Right lobe of liver (tissue), 6 donors: ENCODE measurements around the gene ISLR2. TPM values are rescaled to one million over a fixed set of nuclear protein-coding genes. Genes with fewer than 3 reads are reported as not detected.
"Not testable (repeated sequence)": the region's sequence is repeated elsewhere in the genome, so short reads cannot be mapped to it uniquely, and the experiment has no call there.

Experiments
- ATAC-seq, 4 donors: fragments of 200-7000 bp; cut with Tn5 transposase; one replicate each; pipeline ENCODE4 v1.9.1; 2020; ENCODE audit warnings: mild to moderate bottlenecking in 4 of 4, moderate library complexity in 4 of 4
- DNase-seq, 3 donors: peaks; one replicate each; pipeline ENCODE4 v3.0.0-alpha.2; 2020
- H3K27ac ChIP-seq, 3 donors: fragments of 200-600 bp; one replicate each; pipeline ENCODE4 v1.8.0; 2022
- H3K27me3 ChIP-seq, 2 donors: fragments of 200-600 bp; one replicate each; pipeline ENCODE4 v1.8.0; 2022
- H3K36me3 ChIP-seq, 4 donors: fragments of 200-600 bp; sonication (generic) in 1 of 4; one replicate each; pipeline versions ENCODE4 v1.5.1 to v1.8.0; 2017 to 2022; ENCODE audit warnings: control low read depth in 1 of 4
- H3K4me1 ChIP-seq, 4 donors: fragments of 200-600 bp; sonication (generic) in 1 of 4; one replicate each; pipeline versions ENCODE4 v1.5.1 to v1.8.0; 2017 to 2022; ENCODE audit warnings: control low read depth in 1 of 4
- H3K4me3 ChIP-seq, 3 donors: fragments of 200-600 bp; one replicate each; pipeline ENCODE4 v1.8.0; 2022
- H3K9me3 ChIP-seq, 4 donors: fragments of 200-600 bp; sonication (generic) in 1 of 4; one replicate each; pipeline versions ENCODE4 v1.5.1 to v1.8.0; 2017 to 2022; ENCODE audit warnings: control low read depth in 1 of 4
- POLR2A ChIP-seq: fragments of 450-650 bp; IDR thresholded peaks from one replicate; pipeline ENCODE4 v1.6.1; 2017; ENCODE audit warnings: antibody characterized with exemption, mild to moderate bottlenecking
- WGBS: methylation state at CpG from one replicate; pipeline ENCODE4 v1.1.6; 2018; ENCODE audit warnings: low coverage, low lambda C conversion rate; ENCODE audit not compliant: insufficient coverage; ENCODE audit errors: missing lambda C conversion rate; 5-methylcytosine and 5-hydroxymethylcytosine counted together
- intact Hi-C, 2 donors: fragments of 100-400 bp; cut with DNase I; formaldehyde crosslinking; loops; one replicate each; pipeline versions ENCODE4 v1.11.2 to v1.14.1; 2022
- long read RNA-seq: library from polyadenylated mRNA; unstranded; transcript quantifications from one replicate; pipeline ENCODE4 v2.0.0, GENCODE V29; 2019
- total RNA-seq, 6 experiments: library from RNA; depleted of rRNA in 2 of 6; stranded (reverse); fragments of >200 nt in 2 of 6; fragmentation: NEBNext Ultra II Directional in 3 of 6; extraction: Animal tissue kit (Norgen Biotek cat#: 25700) in 3 of 6; gene quantifications; one replicate each; pipeline versions ENCODE4 v1.1.0 to v1.2.4, GENCODE V29; 2016 to 2023
- TF ChIP-seq, protein P1 (sequence below), 4 donors: fragments of 200-600 bp in 3 of 4; fragments of 450-650 bp in 1 of 4; IDR thresholded peaks; one replicate each; pipeline versions ENCODE4 v1.5.1 to v1.8.0; 2016 to 2022; ENCODE audit warnings: antibody characterized with exemption in 4 of 4, mild to moderate bottlenecking in 2 of 4
- donor health status: DM: no; HTN: yes; CAD: no.
- donor health status: DM: no; HTN: no; CAD: no.
- donor health status: DM: no; HTN: no; CAD: no.
- donor health status: DM: no; HTN: yes; CAD: no.
- donor health status: DM: no; HTN: yes; CAD: no.

ISLR2 gene, protein sequence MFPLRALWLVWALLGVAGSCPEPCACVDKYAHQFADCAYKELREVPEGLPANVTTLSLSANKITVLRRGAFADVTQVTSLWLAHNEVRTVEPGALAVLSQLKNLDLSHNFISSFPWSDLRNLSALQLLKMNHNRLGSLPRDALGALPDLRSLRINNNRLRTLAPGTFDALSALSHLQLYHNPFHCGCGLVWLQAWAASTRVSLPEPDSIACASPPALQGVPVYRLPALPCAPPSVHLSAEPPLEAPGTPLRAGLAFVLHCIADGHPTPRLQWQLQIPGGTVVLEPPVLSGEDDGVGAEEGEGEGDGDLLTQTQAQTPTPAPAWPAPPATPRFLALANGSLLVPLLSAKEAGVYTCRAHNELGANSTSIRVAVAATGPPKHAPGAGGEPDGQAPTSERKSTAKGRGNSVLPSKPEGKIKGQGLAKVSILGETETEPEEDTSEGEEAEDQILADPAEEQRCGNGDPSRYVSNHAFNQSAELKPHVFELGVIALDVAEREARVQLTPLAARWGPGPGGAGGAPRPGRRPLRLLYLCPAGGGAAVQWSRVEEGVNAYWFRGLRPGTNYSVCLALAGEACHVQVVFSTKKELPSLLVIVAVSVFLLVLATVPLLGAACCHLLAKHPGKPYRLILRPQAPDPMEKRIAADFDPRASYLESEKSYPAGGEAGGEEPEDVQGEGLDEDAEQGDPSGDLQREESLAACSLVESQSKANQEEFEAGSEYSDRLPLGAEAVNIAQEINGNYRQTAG
- under 1 TPM in 1 of 6 experiments, not detected in 5; 0.04 TPM for total RNA-seq
- long read RNA-seq: 0 reads

DNA sequence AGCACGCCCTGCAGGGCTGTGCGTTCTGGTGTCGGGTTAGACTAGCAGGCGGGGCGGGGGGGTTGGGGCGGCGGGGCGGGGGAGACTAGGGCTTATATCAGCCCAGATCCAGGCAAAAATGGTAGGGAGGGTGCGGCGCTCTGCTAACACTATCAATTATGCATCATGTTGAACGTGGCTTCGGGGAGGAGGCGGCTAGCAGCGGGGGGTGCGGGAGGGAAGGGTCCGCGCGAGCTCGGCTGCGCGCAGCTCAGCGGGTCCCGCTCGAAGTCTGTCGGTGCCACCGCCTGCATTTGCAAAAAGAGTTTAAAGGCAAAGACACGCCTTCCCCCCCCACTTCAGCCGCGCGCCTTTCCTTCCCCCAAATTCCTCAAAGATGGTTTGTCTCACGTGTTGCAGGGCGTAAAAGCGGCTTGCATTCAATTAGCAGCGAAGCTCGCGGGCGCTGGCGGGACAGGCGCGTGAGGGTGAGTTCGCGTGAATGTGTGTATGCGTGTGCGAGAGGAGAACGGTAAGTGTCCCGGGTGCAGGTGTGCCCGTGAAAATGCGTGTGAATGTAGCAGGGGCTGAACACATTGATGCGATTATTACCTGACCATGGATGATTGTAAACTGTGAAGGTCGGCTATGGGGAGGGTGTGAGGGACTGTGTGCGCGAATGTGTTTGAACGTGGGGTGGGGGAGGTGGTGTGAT lies at the start of gene ISLR2:
ISLR2 (plus strand) TSS at position 432 of the 694 bp plus-strand sequence. CDS start 2,169 bp downstream, outside the sequence.
- Histone ChIP-seq H3K4me1 (peaks cover 0 to 27% (median 5%) of the 10 kb centered on the region in 4 donors), H3K27ac (no peak within 1 kb of the TSS), H3K4me3 (no peak within 1 kb of the TSS), H3K36me3 (no peaks in the 10 kb centered on the region), H3K9me3 (no peaks in the 10 kb centered on the region), H3K27me3 (peaks cover 24 to 33% of the 10 kb centered on the region in 2 donors)
- no peak for ATAC-seq
- DNase-seq: no peak
- 4% methylated on average over 35 of the region's 53 CpGs for WGBS
- intact Hi-C loops: loop anchor here in 1 of 2 donors (5.0 kb wide), 1 partner anchor 172 kb away; no protein-coding TSS in a partner anchor
- no peak for TF ChIP-seq POLR2A
- TF ChIP-seq, protein P1, sequence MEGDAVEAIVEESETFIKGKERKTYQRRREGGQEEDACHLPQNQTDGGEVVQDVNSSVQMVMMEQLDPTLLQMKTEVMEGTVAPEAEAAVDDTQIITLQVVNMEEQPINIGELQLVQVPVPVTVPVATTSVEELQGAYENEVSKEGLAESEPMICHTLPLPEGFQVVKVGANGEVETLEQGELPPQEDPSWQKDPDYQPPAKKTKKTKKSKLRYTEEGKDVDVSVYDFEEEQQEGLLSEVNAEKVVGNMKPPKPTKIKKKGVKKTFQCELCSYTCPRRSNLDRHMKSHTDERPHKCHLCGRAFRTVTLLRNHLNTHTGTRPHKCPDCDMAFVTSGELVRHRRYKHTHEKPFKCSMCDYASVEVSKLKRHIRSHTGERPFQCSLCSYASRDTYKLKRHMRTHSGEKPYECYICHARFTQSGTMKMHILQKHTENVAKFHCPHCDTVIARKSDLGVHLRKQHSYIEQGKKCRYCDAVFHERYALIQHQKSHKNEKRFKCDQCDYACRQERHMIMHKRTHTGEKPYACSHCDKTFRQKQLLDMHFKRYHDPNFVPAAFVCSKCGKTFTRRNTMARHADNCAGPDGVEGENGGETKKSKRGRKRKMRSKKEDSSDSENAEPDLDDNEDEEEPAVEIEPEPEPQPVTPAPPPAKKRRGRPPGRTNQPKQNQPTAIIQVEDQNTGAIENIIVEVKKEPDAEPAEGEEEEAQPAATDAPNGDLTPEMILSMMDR (IDR thresholded peaks at IDR 0.05): no peak

DNA sequence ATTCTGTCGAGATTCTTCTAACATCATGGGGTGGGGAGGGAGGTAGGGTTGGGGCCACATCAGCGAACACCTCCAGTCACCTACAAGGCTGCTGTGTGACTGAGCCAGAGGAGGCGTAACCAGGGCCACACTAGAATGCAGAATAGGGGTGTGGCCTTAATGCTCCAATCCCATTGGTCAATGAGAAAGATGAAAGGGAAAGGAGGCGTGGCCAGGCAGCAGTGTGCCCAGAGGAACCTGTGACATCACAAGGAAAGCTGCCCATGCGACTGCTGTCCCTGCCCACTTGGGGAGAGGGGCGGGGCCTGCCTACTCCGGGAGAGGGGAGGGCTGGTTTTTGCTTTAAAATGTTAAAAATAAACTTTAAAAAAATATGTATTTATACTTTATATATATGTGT lies 47.9 kb upstream of the ISLR2 start, which contains the start of gene GOLGA6A:
GOLGA6A (minus strand) TSS at position 101 of the 400 bp plus-strand sequence; CDS start at position 60, 41 bp downstream.
- intact Hi-C loops, DNase-seq, H3K27me3 ChIP-seq, H3K27ac ChIP-seq, H3K4me3 ChIP-seq, ATAC-seq, H3K4me1 ChIP-seq, H3K36me3 ChIP-seq, H3K9me3 ChIP-seq: not testable (repeated sequence)
- no CpG with 5 or more reads among the region's 7 CpGs for WGBS

DNA sequence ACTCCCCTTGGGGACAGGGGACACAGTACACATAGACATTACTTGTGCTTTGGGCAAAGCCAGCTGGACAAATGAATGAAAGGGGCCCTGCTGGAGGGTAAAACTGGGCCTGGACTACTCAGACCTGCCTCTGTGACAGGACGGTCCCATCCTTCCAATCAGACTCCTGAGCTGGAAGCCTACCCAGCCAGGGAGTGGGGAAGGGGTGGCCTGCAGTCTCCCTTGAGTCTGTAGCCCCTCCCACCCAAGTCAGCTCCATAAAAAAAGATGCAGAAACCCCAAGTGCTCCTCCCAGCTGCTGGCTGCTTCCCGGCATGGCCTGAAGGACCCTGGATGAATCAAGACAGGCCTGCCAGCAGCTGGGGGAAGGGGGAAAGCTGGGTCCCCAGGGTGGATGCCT lies 35.8 kb upstream of the ISLR2 start:
- H3K27me3 ChIP-seq, intact Hi-C loops: not testable (repeated sequence)
- no CpG with 5 or more reads among the region's 2 CpGs for WGBS

DNA sequence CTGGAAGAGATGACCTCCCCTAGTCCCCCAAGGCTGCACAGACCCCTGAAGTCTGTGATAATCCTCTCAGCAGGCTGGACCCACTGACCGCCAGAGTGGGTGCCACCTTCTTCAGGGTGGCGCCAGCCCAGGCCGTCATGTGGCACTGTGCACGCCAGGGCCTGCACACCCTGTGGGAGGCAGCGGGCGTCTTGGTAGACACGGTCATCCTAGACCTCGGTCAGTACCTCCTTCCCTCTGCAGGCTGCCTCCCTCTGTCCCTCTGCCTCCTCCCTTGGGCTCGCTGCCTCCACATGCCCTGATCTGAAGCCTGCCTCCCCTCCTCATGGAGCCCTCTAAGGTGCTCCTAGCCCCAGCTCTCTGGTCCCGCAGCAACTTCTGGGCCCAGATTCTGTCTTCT lies 34.8 kb upstream of the ISLR2 start:
- intact Hi-C loops, H3K27ac ChIP-seq, H3K4me3 ChIP-seq, ATAC-seq, H3K9me3 ChIP-seq, H3K27me3 ChIP-seq, H3K4me1 ChIP-seq, H3K36me3 ChIP-seq, DNase-seq: not testable (repeated sequence)
- WGBS: no CpG with 5 or more reads among the region's 10 CpGs

More for the DNA sequence above, 35.8 kb upstream of the ISLR2 start:
- H3K4me1 ChIP-seq, H3K4me3 ChIP-seq, H3K9me3 ChIP-seq, H3K27ac ChIP-seq, H3K36me3 ChIP-seq, DNase-seq, ATAC-seq: not testable (repeated sequence)

DNA sequence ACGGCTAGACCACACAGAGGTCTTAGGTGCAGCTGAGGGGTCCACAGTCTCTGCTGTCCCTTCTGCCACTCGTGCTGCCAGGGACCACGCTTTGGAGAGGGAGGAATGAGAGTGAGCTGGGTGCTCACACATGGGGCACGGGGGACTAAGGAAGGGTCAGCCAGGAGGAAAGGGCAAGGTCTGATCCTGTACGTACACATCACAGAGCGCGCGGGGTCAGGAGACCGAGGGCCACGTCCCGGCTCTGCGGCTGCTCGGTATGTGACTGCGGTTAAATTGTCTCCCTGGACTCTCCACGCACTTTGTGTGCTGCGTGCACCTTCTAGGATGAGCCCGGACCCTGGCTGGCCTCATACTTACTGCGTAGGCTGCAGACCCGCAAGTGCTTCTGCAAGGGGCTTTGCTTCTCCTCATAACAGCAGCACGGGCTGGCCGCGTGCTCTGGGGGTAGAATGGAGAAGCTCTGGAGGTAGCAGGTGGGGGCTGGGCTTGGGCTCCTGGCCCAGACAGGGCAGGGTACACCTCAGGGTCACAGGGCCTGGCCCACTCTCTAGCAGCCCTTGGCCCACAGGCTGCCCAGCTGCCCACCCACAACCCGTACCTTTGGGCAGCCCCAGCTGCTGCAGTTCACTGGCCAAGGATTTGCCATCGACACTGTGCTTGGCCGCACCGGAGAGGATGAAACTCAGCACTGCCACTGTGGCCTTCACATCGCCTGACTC lies 33.5 kb upstream of the ISLR2 start:
- H3K9me3 ChIP-seq, H3K4me1 ChIP-seq, H3K4me3 ChIP-seq, DNase-seq, H3K36me3 ChIP-seq, H3K27me3 ChIP-seq, intact Hi-C loops, H3K27ac ChIP-seq: not testable (repeated sequence)
- WGBS: no CpG with 5 or more reads among the region's 27 CpGs
- peak; percentile 44 to 81 (median 68) for ATAC-seq
